NCI-H2029 treated with DMSO at 0.1 percent for 48 hours (cell line): Measurements from ENCODE around the gene BMP15.

ENCODE experiments used
- DNase-seq: peaks from one replicate; lab custom pipeline; 2025; lab: John Stamatoyannopoulos, UW

Gene BMP15

GRCh38 chrX:50910685-50911176 lies at the start of gene BMP15:
Gene BMP15 (plus strand): TSS chrX:50910735. CDS start chrX:50910784, 49 bp downstream.
- DNase-seq = no peak

- no peak for DNase-seq
Measured at GRCh38 chrX:50863471-50863870, 47.1 kb upstream of the BMP15 start.

- no peak for DNase-seq
Measured at GRCh38 chrX:50865311-50865710, 45.2 kb upstream of the BMP15 start.

GRCh38 chrX:50871922-50872453 lies 38.5 kb upstream of the BMP15 start:
- DNase-seq = no peak

- no peak for DNase-seq
Measured at GRCh38 chrX:50874876-50875275, 35.7 kb upstream of the BMP15 start.

- no peak for DNase-seq
Measured at GRCh38 chrX:50876551-50876950, 34.0 kb upstream of the BMP15 start.

- DNase-seq = no peak
Measured at GRCh38 chrX:50877310-50877709, 33.2 kb upstream of the BMP15 start.

- DNase-seq = no peak
Measured at GRCh38 chrX:50881028-50881427, 29.5 kb upstream of the BMP15 start.

GRCh38 chrX:50888884-50889283 lies 21.7 kb upstream of the BMP15 start:
- DNase-seq = no peak

- DNase-seq = no peak
Measured at GRCh38 chrX:50889582-50889981, 21.0 kb upstream of the BMP15 start.

GRCh38 chrX:50893047-50893446 lies 17.5 kb upstream of the BMP15 start:
- no peak for DNase-seq

GRCh38 chrX:50893466-50893865 lies 17.1 kb upstream of the BMP15 start:
- no peak for DNase-seq

GRCh38 chrX:50905334-50905733 lies 5.2 kb upstream of the BMP15 start:
- no peak for DNase-seq

GRCh38 chrX:50913520-50913919 lies 3.0 kb downstream of the BMP15 start:
- DNase-seq = no peak

- no peak for DNase-seq
Measured at GRCh38 chrX:50920132-50920531, 9.6 kb downstream of the BMP15 start.

- no peak for DNase-seq
Measured at GRCh38 chrX:50927127-50927526, 16.6 kb downstream of the BMP15 start.

GRCh38 chrX:50941638-50942037 lies 31.1 kb downstream of the BMP15 start:
- DNase-seq = no peak

GRCh38 chrX:50942471-50942870 lies 31.9 kb downstream of the BMP15 start:
- no peak for DNase-seq

- no peak for DNase-seq
Measured at GRCh38 chrX:50952406-50952805, 41.9 kb downstream of the BMP15 start.

- no peak for DNase-seq
Measured at GRCh38 chrX:50953832-50954231, 43.3 kb downstream of the BMP15 start.

GRCh38 chrX:50962156-50962555 lies 51.6 kb downstream of the BMP15 start:
- no peak for DNase-seq

GRCh38 chrX:50963842-50964241 lies 53.3 kb downstream of the BMP15 start:
- DNase-seq = no peak
